ENCODE measurements around the gene SUFU. TPM values are rescaled to one million over a fixed set of nuclear protein-coding genes. Genes with fewer than 3 reads are reported as not detected.
A peak's percentile ranks its signal among the peaks of the same experiment; 100 is the strongest.

SUFU gene
- total and polyA plus RNA-seq, 2 of the 8 experiments (the other 6 are each of a cell fraction or from before 2014, with no cell fraction given) = 7.0 to 10.8 TPM

GRCh38 chr10:102565793-102566192 lies 62.0 kb downstream of the SUFU start:
- H3K23me2 ChIP-seq (ENCODE audit: low read depth, low read length) = no peaks in the 10 kb centered on the region
- POLR2A ChIA-PET (ENCODE audit: partially characterized antibody) = interaction anchor here (0.6 kb wide), 1 partner anchor 9 kb away, joined by 3 read pairs; no protein-coding TSS in a partner anchor
- TF ChIP-seq CREB1 (IDR thresholded peaks at IDR 0.05) (no peak), USF2 (IDR thresholded peaks at IDR 0.05; ENCODE audit: low read length) (no peak), ATF3 (IDR thresholded peaks at IDR 0.05; ENCODE audit: insufficient read depth, low read depth, low read length) (no peak), CBX8 (IDR thresholded peaks at IDR 0.05; ENCODE audit: borderline replicate concordance, low read depth, low read length) (no peak), CTCF (IDR thresholded peaks at IDR 0.05; ENCODE audit: control extremely low read depth in 1 of 3, insufficient read depth in 1 of 3, low read depth in 1 of 3, low read length in 3 of 3) (peak; percentile 56 to 88 (median 63)), JUND (IDR thresholded peaks at IDR 0.05; ENCODE audit: low read length) (no peak), TEAD4 (IDR thresholded peaks at IDR 0.05; ENCODE audit: low read depth, low read length) (peak; percentile 94), EZH2 (IDR thresholded peaks at IDR 0.05; ENCODE audit: low read depth, low read length, severe bottlenecking) (no peak), YY1 (IDR thresholded peaks at IDR 0.05; ENCODE audit: low read depth, low read length) (no peak), EGR1 (IDR thresholded peaks at IDR 0.05; ENCODE audit: borderline replicate concordance, low read depth, low read length) (no peak)

More at GRCh38 chr10:102565793-102566192, 62.0 kb downstream of the SUFU start:
- Histone ChIP-seq H4K8ac (ENCODE audit: extremely low read depth, insufficient read depth, low read length) (no peak overlapping the region), H2BK20ac (ENCODE audit: low read length) (no peak overlapping the region), H3K27me3 (replicated peaks in 1 of 4; ENCODE audit: control insufficient read depth in 3 of 4, extremely low read depth in 1 of 4, insufficient read depth in 3 of 4, low read length in 3 of 4) (peaks cover 10 to 49% (median 37%) of the 10 kb centered on the region in 4 experiments), H4K91ac (replicated peaks; ENCODE audit: insufficient read length, low read length) (no peak overlapping the region), H2BK12ac (ENCODE audit: low read depth, low read length) (no peak overlapping the region), H3K56ac (replicated peaks; ENCODE audit: insufficient read length, low read depth, low read length) (no peak overlapping the region), H3K4me2 (ENCODE audit: insufficient read depth in 1 of 2, low read depth in 2 of 2, low read length in 2 of 2) (peak overlapping the region in 1 of 2 experiments; percentile 30; a peak in 1 of 4 replicates), H4K5ac (ENCODE audit: insufficient read length, low read depth, low read length) (no peak overlapping the region), H3K9ac (replicated peaks in 1 of 4; ENCODE audit: extremely low read depth in 1 of 4, low read depth in 3 of 4, low read length in 3 of 4) (no peak overlapping the region), H3K14ac (ENCODE audit: insufficient read length) (no peak overlapping the region), H3K36me3 (ENCODE audit: control insufficient read depth in 2 of 4, insufficient read depth in 4 of 4, low read length in 3 of 4) (no peaks in the 10 kb centered on the region), H2BK5ac (ENCODE audit: low read depth, low read length) (no peak overlapping the region), H3K23ac (ENCODE audit: insufficient read length) (no peak overlapping the region), H3K79me1 (ENCODE audit: low read depth, low read length) (no peaks in the 10 kb centered on the region), H2AFZ (ENCODE audit: low read length) (no peak overlapping the region), H4K20me1 (replicated peaks in 1 of 2; ENCODE audit: control insufficient read depth in 1 of 2, insufficient read depth in 2 of 2, low read length in 2 of 2) (peaks cover 8 to 14% of the 10 kb centered on the region in 2 experiments), H3K18ac (ENCODE audit: extremely low read depth, low read length) (no peak overlapping the region), H2BK120ac (replicated peaks; ENCODE audit: low read depth, low read length) (no peak overlapping the region), H2AK5ac (ENCODE audit: low read depth, low read length) (no peak overlapping the region), H3K79me2 (ENCODE audit: control insufficient read depth in 1 of 2, insufficient read depth in 2 of 2, low read length in 2 of 2) (no peaks in the 10 kb centered on the region), H3K27ac (ENCODE audit: low read depth, low read length) (no peak overlapping the region), H3K4me1 (replicated peaks in 1 of 4; ENCODE audit: control insufficient read depth in 3 of 4, insufficient read depth in 4 of 4, low read length in 3 of 4) (0 out of 7 replicates have a peak, but pooled peaks cover 0 to 3% (median 0%) of the 10 kb centered on the region in 4 experiments), H3K9me3 (ENCODE audit: insufficient read depth in 2 of 2, low read depth in 1 of 2, low read length in 1 of 2) (no peaks in the 10 kb centered on the region; a peak in 1 of 4 replicates), H2BK15ac (ENCODE audit: low read length) (no peak overlapping the region), H3K4me3 (ENCODE audit: extremely low read depth in 1 of 4, insufficient read depth in 2 of 4, low read depth in 3 of 4, low read length in 4 of 4) (no peak overlapping the region), H3K4ac (replicated peaks; ENCODE audit: insufficient read length, low read depth, low read length) (no peak overlapping the region)
- peak; percentile 77 to 78 for DNase-seq (ENCODE audit: low read depth in 1 of 2, low spot score in 2 of 2)
- 25% methylated on average over 8 of the region's 8 CpGs; no CpG with 5 or more reads in 1 of the 2 experiments for WGBS, 2 experiments (ENCODE audit: extremely low coverage in 1 of 2, insufficient coverage in 1 of 2, insufficient read length in 1 of 2, insufficient replicate concordance in 2 of 2, low coverage in 1 of 2, low lambda C conversion rate in 2 of 2, missing lambda C conversion rate in 1 of 2)
- FAIRE-seq = peak; percentile 95
- CTCF ChIA-PET (ENCODE audit: partially characterized antibody) = interaction anchor here (0.8 to 7.0 kb wide), 18 partner anchors 9 to 191 kb away, joined by 3 to 46 read pairs (median 4); partner anchors contain the start of genes SUFU and TRIM8

Data from H1 (cell line).